IPS-18c (cell line): ENCODE data around the gene ZNF692.

Experiments
- H3K4me3 ChIP-seq: 2 replicates; pipeline ENCODE4 v1.7.0; 2013; ENCODE audit warnings: low read depth, mild to moderate bottlenecking, low read length, moderate library complexity; ENCODE audit not compliant: insufficient read depth
- H3K9me3 ChIP-seq: one replicate; pipeline ENCODE4 v1.6.1; 2013; ENCODE audit warnings: mild to moderate bottlenecking, low read length, moderate library complexity; ENCODE audit not compliant: control insufficient read depth, insufficient read depth

Gene ZNF692

GRCh38 chr1:248821641-248822040 is 37.2 kb downstream of the ZNF692 start:
- Histone ChIP-seq H3K9me3 (no peaks in the 10 kb centered on the region), H3K4me3 (no peak overlapping the region)

- H3K9me3 ChIP-seq: no peaks in the 10 kb centered on the region
- H3K4me3 ChIP-seq: no peak overlapping the region
Observed at GRCh38 chr1:248821101-248821500, 37.8 kb downstream of the ZNF692 start.

GRCh38 chr1:248820041-248820585 is 38.8 kb downstream of the ZNF692 start:
- Histone ChIP-seq H3K4me3 (no peak overlapping the region), H3K9me3 (no peaks in the 10 kb centered on the region)

- H3K4me3 ChIP-seq: no peak overlapping the region
- H3K9me3 ChIP-seq: no peaks in the 10 kb centered on the region
Observed at GRCh38 chr1:248818505-248819374, 40.1 kb downstream of the ZNF692 start.

- H3K9me3 ChIP-seq: no peaks in the 10 kb centered on the region
- no peak overlapping the region for H3K4me3 ChIP-seq
Observed at GRCh38 chr1:248817065-248817464, 41.8 kb downstream of the ZNF692 start.

GRCh38 chr1:248816042-248816851 is 42.6 kb downstream of the ZNF692 start:
- Histone ChIP-seq H3K9me3 (no peaks in the 10 kb centered on the region), H3K4me3 (no peak overlapping the region)

GRCh38 chr1:248815407-248816034 is 43.4 kb downstream of the ZNF692 start:
- H3K9me3 ChIP-seq: no peaks in the 10 kb centered on the region
- no peak overlapping the region for H3K4me3 ChIP-seq

GRCh38 chr1:248814351-248814750 is 44.5 kb downstream of the ZNF692 start:
- no peak overlapping the region for H3K4me3 ChIP-seq
- H3K9me3 ChIP-seq: no peaks in the 10 kb centered on the region

- H3K9me3 ChIP-seq: peaks cover 1% of the 10 kb centered on the region
Observed at GRCh38 chr1:248813546-248813945, 45.3 kb downstream of the ZNF692 start.

GRCh38 chr1:248812736-248813425 is 46.0 kb downstream of the ZNF692 start:
- H3K4me3 ChIP-seq: no peak overlapping the region
- H3K9me3 ChIP-seq: peaks cover 2% of the 10 kb centered on the region

More at GRCh38 chr1:248813546-248813945, 45.3 kb downstream of the ZNF692 start:
- H3K4me3 ChIP-seq: no peak overlapping the region

GRCh38 chr1:248811514-248812490 is 47.1 kb downstream of the ZNF692 start:
- Histone ChIP-seq H3K4me3 (no peak overlapping the region), H3K9me3 (peaks cover 2% of the 10 kb centered on the region)

- H3K4me3 ChIP-seq: no peak overlapping the region
- peaks cover 2% of the 10 kb centered on the region for H3K9me3 ChIP-seq
Observed at GRCh38 chr1:248810727-248811513, 48.0 kb downstream of the ZNF692 start.

GRCh38 chr1:248810000-248810726 is 48.7 kb downstream of the ZNF692 start:
- peaks cover 2% of the 10 kb centered on the region for H3K9me3 ChIP-seq
- H3K4me3 ChIP-seq: no peak overlapping the region

GRCh38 chr1:248808876-248809275 is 50.0 kb downstream of the ZNF692 start:
- no peak overlapping the region for H3K4me3 ChIP-seq

More at GRCh38 chr1:248808876-248809275, 50.0 kb downstream of the ZNF692 start:
- peaks cover 2% of the 10 kb centered on the region for H3K9me3 ChIP-seq
